Neutrophil (primary cell): ENCODE measurements around the gene NCAPG2.

ENCODE experiments used
- H3K27ac ChIP-seq: fragments of 200-600 bp; sonication (generic); 2 replicates; pipeline ENCODE4 v1.5.1; 2016; ENCODE audit warnings: mild to moderate bottlenecking, moderate library complexity
- H3K27me3 ChIP-seq: fragments of 200-600 bp; sonication (generic); 2 replicates; pipeline ENCODE4 v1.6.0; 2016; ENCODE audit warnings: mild to moderate bottlenecking
- H3K36me3 ChIP-seq: fragments of 200-600 bp; sonication (generic); 2 replicates; pipeline ENCODE4 v1.5.1; 2017
- H3K4me1 ChIP-seq, 2 experiments: fragments of 200-600 bp in 1 of 2; sonication (generic) in 1 of 2; 1 replicate in 1 of 2; 2 replicates in 1 of 2; pipeline versions ENCODE4 v1.5.1 to v1.6.1; 2013 to 2016; ENCODE audit warnings: low read depth in 1 of 2, low read length in 1 of 2, mild to moderate bottlenecking in 1 of 2, moderate library complexity in 1 of 2; ENCODE audit not compliant: control insufficient read depth in 1 of 2, insufficient read depth in 1 of 2
- H3K4me3 ChIP-seq, 2 experiments: fragments of 200-600 bp in 1 of 2; sonication (generic) in 1 of 2; 1 replicate in 1 of 2; 2 replicates in 1 of 2; pipeline ENCODE4 v1.5.1; 2013 to 2016; ENCODE audit warnings: low read depth in 1 of 2, low read length in 1 of 2, mild to moderate bottlenecking in 1 of 2, moderate library complexity in 1 of 2
- H3K9me3 ChIP-seq: fragments of 200-600 bp; sonication (generic); 2 replicates; pipeline ENCODE4 v1.5.1; 2016
- TF ChIP-seq, protein P1 (sequence below): fragments of 200-600 bp; sonication (generic); IDR thresholded peaks from 2 replicates; pipeline ENCODE4 v1.5.1; 2016; ENCODE audit warnings: antibody characterized with exemption

The NCAPG2 gene

DNA sequence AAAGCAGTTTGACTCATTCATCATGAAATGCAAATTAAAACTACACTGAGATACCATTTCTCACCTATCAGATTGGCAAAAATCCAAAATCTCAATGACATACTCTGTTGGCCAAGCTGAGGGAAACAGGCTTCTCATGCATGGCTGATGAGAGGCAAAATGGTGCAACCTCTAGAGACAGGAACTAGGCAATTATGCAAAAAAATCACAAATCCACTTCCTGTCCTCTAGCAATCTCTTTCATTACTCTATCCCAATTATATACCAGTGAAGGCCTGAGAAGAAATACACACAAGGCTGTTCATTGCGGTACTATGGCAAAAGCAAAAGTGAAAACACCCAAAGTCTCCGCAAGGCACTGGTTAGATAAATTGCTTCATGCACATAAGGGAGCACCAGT lies 91.1 kb downstream of the NCAPG2 start:
- no peaks in the 10 kb centered on the region for H3K4me1 ChIP-seq
- H3K9me3 ChIP-seq: no peaks in the 10 kb centered on the region
- TF ChIP-seq, protein P1, sequence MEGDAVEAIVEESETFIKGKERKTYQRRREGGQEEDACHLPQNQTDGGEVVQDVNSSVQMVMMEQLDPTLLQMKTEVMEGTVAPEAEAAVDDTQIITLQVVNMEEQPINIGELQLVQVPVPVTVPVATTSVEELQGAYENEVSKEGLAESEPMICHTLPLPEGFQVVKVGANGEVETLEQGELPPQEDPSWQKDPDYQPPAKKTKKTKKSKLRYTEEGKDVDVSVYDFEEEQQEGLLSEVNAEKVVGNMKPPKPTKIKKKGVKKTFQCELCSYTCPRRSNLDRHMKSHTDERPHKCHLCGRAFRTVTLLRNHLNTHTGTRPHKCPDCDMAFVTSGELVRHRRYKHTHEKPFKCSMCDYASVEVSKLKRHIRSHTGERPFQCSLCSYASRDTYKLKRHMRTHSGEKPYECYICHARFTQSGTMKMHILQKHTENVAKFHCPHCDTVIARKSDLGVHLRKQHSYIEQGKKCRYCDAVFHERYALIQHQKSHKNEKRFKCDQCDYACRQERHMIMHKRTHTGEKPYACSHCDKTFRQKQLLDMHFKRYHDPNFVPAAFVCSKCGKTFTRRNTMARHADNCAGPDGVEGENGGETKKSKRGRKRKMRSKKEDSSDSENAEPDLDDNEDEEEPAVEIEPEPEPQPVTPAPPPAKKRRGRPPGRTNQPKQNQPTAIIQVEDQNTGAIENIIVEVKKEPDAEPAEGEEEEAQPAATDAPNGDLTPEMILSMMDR: no peak
- no peak overlapping the region for H3K27ac ChIP-seq
- no peak overlapping the region for H3K4me3 ChIP-seq
- no peaks in the 10 kb centered on the region for H3K27me3 ChIP-seq
- H3K36me3 ChIP-seq: peaks cover 8% of the 10 kb centered on the region

DNA sequence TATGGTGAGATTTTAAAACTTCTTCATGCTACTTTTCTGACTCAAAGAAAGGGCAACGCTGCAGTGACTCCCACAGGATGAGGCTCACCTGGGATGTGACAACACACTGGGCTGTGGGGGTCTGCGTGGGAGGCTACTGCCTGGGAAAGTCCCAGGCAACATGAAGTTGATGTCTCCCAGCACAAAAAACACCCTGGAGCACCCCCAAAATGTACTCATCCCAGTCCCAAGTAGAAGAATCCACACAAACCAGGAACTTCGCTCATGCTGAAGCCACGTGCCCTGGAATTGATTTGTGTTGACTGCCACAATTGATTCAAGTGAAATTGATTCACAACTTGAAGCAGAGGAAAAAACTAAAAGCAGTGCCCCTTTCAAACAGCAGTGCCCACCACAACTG lies 92.1 kb downstream of the NCAPG2 start:
- H3K4me1 ChIP-seq: no peaks in the 10 kb centered on the region
- no peaks in the 10 kb centered on the region for H3K27me3 ChIP-seq
- TF ChIP-seq, protein P1: no peak
- no peak overlapping the region for H3K4me3 ChIP-seq
- H3K27ac ChIP-seq: no peak overlapping the region
- peaks cover 14% of the 10 kb centered on the region for H3K36me3 ChIP-seq
- H3K9me3 ChIP-seq: no peaks in the 10 kb centered on the region

DNA sequence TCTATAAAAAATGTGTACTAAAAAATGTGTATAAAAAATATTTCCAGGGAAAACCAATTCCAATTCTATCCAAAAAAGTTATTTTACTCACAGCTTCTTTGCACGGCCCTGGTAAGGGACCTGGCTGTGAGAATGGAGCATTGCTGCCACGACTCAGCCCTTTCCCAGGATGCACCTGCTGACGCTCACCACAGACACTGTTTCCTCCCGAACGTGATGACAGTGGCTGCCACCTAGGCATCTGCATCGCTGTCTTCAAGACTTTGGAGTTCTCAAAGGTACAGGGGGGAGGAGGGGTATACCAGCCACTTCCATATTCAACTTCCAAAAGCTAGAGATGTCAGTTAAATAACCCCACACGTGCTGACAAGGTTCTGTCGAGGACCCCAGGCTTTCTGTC lies 93.1 kb downstream of the NCAPG2 start:
- no peak overlapping the region for H3K4me3 ChIP-seq
- H3K9me3 ChIP-seq: no peaks in the 10 kb centered on the region
- H3K27ac ChIP-seq: no peak overlapping the region
- H3K36me3 ChIP-seq: peaks cover 24% of the 10 kb centered on the region
- no peaks in the 10 kb centered on the region for H3K4me1 ChIP-seq
- H3K27me3 ChIP-seq: no peaks in the 10 kb centered on the region
- TF ChIP-seq, protein P1: no peak

DNA sequence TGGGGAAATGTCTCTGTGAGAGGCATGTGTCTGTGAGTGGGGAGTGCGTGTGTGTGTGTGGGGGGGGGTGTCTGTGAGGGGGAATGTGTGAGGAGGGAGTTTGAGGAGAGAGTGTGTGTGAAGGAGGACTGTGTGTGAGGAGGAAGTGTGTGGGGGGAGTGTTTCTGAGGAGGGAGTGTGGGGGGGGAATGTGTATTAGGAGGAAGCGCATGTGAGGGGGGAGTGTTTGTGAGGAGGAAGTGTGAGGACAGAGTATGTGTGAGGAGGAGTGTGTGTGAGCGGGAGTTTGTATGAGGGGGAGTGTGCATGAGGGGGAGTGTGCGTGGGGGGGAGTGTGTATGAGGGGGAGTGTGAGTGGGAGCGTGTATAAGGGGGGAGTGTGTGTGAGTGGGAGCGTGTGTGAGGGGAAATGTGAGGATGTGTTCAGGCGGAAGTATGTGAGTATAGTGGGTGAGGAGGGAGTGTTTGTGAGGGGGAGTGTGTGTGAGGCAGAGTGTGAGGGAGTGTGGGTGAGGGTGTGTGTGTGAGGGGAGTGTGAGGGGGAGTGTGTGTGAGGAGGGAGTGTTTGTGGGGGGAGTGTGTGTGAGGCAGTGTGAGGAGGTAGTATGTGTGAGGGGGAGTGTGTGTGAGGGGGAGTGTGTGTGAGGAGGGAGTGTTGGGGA lies 95.2 kb downstream of the NCAPG2 start:
- Histone ChIP-seq H3K4me3 (no peak overlapping the region), H3K9me3 (no peaks in the 10 kb centered on the region), H3K36me3 (peaks cover 28% of the 10 kb centered on the region), H3K27me3 (no peaks in the 10 kb centered on the region), H3K4me1 (no peaks in the 10 kb centered on the region), H3K27ac (no peak overlapping the region)
- TF ChIP-seq, protein P1: no peak

DNA sequence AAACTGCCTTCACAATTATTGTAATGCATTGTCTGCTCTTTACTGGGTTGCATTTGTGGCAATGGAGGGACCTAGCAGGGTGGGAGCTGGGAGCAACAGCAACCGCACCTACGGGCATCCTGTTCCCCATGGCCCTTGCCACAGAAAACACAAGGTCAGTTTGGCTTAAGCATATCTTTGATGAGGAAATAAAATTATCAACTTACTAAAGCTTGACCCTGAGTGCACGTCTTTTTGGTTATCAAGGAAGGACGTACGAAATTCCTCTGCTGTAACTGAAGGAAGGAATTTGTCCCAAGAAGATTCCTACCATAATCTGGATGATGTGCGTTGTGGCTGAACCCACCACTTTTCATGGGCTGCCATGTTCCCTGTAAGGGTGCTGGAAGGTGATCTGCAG lies 97.0 kb downstream of the NCAPG2 start:
- H3K36me3 ChIP-seq: peaks cover 28% of the 10 kb centered on the region
- no peaks in the 10 kb centered on the region for H3K4me1 ChIP-seq
- no peaks in the 10 kb centered on the region for H3K9me3 ChIP-seq
- H3K27ac ChIP-seq: no peak overlapping the region
- H3K4me3 ChIP-seq: no peak overlapping the region
- TF ChIP-seq, protein P1: no peak
- no peaks in the 10 kb centered on the region for H3K27me3 ChIP-seq
